ENCODE data around the gene ZBTB7C. TPM values are rescaled to one million over a fixed set of nuclear protein-coding genes. Genes with fewer than 3 reads are reported as not detected.

Gene ZBTB7C
- total RNA-seq, 1 donor from 2014 or later: 0.17 TPM

GRCh38 chr18:48161191-48161910 lies 247.8 kb downstream of the ZBTB7C start:
- TF ChIP-seq, protein P1, sequence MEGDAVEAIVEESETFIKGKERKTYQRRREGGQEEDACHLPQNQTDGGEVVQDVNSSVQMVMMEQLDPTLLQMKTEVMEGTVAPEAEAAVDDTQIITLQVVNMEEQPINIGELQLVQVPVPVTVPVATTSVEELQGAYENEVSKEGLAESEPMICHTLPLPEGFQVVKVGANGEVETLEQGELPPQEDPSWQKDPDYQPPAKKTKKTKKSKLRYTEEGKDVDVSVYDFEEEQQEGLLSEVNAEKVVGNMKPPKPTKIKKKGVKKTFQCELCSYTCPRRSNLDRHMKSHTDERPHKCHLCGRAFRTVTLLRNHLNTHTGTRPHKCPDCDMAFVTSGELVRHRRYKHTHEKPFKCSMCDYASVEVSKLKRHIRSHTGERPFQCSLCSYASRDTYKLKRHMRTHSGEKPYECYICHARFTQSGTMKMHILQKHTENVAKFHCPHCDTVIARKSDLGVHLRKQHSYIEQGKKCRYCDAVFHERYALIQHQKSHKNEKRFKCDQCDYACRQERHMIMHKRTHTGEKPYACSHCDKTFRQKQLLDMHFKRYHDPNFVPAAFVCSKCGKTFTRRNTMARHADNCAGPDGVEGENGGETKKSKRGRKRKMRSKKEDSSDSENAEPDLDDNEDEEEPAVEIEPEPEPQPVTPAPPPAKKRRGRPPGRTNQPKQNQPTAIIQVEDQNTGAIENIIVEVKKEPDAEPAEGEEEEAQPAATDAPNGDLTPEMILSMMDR (conservative IDR thresholded peaks at IDR 0.05; ENCODE audit: low read depth, low read length): no peak
- DNase-seq (ENCODE audit: low read depth): no peak
- peak overlapping the region; percentile 70 for H3K4me3 ChIP-seq (ENCODE audit: low read depth, low read length)

DNA sequence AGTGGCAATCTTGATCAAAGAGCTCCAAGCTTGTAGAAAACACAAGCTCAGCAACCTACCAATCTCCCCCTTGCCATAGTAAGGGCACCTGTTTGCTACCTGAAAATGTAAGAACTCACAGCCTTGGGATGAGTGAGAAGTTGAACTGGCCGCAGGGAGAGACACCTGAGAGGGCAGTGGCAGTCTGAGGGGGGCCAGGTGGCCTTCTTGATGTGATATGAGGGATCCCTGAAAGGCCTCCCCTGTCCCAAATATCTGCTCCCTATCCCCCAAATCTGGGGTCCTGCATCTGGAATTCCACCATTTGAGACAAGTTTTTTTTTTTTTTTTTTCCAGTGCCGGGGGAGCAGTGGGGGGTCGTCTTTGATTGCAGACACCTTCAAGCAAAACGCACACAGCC lies 248.6 kb downstream of the ZBTB7C start:
- peak overlapping the region; percentile 70 for H3K4me3 ChIP-seq (ENCODE audit: low read depth, low read length)

DNA sequence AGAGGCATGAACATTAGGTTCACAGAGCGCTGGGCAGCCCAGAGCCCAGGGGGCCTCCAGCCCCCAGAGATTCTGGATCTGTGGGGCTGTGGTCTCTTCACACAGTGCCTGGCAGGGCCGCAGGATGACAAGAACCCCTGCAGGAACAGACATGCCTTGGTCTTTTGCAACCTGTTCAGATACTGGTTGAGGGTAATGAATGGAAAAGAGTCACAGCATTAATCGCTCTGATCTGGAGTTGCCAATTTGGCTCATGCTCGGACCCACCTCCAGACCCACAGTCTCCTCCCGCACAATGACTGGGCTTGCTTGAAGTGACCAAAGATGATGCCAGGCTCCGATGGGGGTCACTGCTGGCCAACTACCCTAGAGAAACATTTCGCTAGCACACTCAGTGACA lies 249.4 kb downstream of the ZBTB7C start:
- DNase-seq (ENCODE audit: low read depth): no peak
- TF ChIP-seq, protein P1 (conservative IDR thresholded peaks at IDR 0.05; ENCODE audit: low read depth, low read length): no peak
- H3K4me3 ChIP-seq (ENCODE audit: low read depth, low read length): no peak overlapping the region

More for the DNA sequence above, 248.6 kb downstream of the ZBTB7C start:
- TF ChIP-seq, protein P1 (conservative IDR thresholded peaks at IDR 0.05; ENCODE audit: low read depth, low read length): no peak
- DNase-seq (ENCODE audit: low read depth): no peak

- TF ChIP-seq, protein P1 (conservative IDR thresholded peaks at IDR 0.05; ENCODE audit: low read depth, low read length): no peak
- no peak overlapping the region for H3K4me3 ChIP-seq (ENCODE audit: low read depth, low read length)
- no peak for DNase-seq (ENCODE audit: low read depth)
Measured at GRCh38 chr18:48158721-48159120, 250.5 kb downstream of the ZBTB7C start.

DNA sequence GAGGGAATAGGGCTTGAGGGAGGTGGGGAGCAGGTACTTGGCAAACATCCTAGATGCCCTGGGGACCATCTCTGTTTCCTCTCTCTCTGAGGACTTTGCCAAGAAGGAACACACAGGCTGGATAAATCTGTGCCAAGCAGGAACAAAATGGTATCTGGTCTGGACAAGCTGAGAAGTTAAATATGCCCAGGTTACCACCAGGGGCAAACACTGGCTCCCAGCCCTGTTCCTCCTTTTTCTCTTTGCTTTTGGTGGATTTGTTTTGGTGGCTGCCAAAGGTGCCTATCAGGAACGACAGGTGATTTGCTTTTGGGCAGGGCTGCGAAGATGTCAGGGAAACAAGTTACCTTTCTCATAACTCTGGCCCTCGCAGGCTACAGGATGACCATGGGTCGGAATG lies 251.2 kb downstream of the ZBTB7C start:
- H3K4me3 ChIP-seq (ENCODE audit: low read depth, low read length): no peak overlapping the region
- no peak for DNase-seq (ENCODE audit: low read depth)
- TF ChIP-seq, protein P1 (conservative IDR thresholded peaks at IDR 0.05; ENCODE audit: low read depth, low read length): no peak

DNA sequence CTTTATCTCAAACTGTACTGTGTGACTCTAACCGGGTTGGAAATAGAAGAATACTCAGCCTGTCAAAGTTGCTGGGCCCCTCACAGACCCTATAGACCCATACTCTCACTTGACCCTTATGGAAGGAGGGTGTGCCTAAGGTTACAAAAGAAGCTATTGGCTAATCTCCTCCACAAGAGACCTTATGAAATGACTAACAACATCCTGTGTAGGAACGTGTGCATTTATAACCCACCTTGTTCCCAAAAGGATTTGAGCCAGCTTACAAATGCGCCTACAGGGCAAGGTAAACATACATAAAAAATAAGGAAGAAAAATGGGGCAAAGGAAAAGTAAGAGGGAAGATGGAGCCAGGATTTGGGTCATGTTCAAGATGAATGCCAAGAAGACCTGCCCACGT lies 253.3 kb downstream of the ZBTB7C start:
- TF ChIP-seq, protein P1 (conservative IDR thresholded peaks at IDR 0.05; ENCODE audit: low read depth, low read length): no peak
- DNase-seq (ENCODE audit: low read depth): no peak
- H3K4me3 ChIP-seq (ENCODE audit: low read depth, low read length): no peak overlapping the region

- H3K4me3 ChIP-seq (ENCODE audit: low read depth, low read length): no peak overlapping the region
- TF ChIP-seq, protein P1 (conservative IDR thresholded peaks at IDR 0.05; ENCODE audit: low read depth, low read length): no peak
- DNase-seq (ENCODE audit: low read depth): no peak
Measured at GRCh38 chr18:48154828-48155227, 254.4 kb downstream of the ZBTB7C start.

All from epithelial cell of proximal tubule (primary cell).